ENCODE data around the gene IRAK4.

DNA sequence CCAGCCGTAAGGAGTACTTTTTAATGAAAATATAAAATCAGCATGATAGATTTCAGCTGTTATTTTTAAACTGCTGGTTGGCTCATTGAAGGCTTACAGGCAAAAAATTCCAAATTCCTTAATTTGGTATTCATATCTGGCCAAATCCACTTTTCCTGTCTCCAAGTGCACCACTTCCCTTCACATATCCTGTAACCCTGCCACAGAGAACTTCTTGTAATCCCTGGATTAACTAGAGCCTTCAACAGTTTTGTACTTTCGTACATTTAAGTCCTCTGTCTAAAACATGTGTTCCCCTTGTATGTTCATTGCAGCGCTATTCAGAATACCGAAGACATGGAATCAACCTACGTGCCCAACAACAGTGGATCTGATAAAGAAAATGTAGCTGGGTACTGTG lies 9.7 kb upstream of the IRAK4 start:
- TF ChIP-seq, protein P1, sequence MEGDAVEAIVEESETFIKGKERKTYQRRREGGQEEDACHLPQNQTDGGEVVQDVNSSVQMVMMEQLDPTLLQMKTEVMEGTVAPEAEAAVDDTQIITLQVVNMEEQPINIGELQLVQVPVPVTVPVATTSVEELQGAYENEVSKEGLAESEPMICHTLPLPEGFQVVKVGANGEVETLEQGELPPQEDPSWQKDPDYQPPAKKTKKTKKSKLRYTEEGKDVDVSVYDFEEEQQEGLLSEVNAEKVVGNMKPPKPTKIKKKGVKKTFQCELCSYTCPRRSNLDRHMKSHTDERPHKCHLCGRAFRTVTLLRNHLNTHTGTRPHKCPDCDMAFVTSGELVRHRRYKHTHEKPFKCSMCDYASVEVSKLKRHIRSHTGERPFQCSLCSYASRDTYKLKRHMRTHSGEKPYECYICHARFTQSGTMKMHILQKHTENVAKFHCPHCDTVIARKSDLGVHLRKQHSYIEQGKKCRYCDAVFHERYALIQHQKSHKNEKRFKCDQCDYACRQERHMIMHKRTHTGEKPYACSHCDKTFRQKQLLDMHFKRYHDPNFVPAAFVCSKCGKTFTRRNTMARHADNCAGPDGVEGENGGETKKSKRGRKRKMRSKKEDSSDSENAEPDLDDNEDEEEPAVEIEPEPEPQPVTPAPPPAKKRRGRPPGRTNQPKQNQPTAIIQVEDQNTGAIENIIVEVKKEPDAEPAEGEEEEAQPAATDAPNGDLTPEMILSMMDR (IDR thresholded peaks at IDR 0.05; ENCODE audit: insufficient read depth, low read depth, low read length) = no peak
- no peak for TF ChIP-seq EZH2 (IDR thresholded peaks at IDR 0.05; ENCODE audit: insufficient read depth, low read length)

Data from astrocyte (in vitro differentiated cells and primary cell).